ENCODE data around the gene SLCO4A1. TPM values are rescaled to one million over a fixed set of nuclear protein-coding genes. Genes with fewer than 3 reads are reported as not detected.

The SLCO4A1 gene
- total and polyA plus RNA-seq, 12 donors: 1.5 to 52.7 (median 6.8) TPM

DNA sequence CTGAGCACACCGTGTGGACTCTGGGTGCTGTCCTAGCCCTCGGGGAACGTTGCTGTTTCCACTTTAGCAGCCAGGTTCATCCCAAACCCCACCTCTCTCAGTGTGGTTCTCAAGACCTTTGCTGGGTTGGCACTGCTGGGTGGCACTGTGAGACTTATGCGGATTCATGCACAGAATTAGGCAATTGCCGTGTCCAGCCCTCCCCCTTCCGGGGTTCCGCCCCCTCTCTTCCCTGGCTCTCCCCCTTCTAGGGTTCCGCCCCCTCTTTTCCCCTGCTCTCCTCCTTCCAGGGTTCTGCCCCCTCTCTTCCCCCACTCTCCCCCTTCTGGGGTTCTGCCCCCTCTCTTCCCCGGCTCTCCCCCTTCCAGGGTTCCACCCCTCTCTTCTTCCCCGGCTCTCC lies 39.8 kb upstream of the SLCO4A1 start:
- Histone ChIP-seq H3K4me1 (peaks cover 7 to 63% (median 28%) of the 10 kb centered on the region in 9 donors), H3K27ac (peak overlapping the region in 2 of 10 donors; percentile 7 to 86), H3K4me3 (peak overlapping the region in 1 of 10 donors; percentile 41), H3K36me3 (no peaks in the 10 kb centered on the region), H3K27me3 (peaks cover 0 to 24% (median 4%) of the 10 kb centered on the region in 7 donors), H3K9me3 (no peaks in the 10 kb centered on the region)
- DNase-seq (no peak), ATAC-seq (peak in 3 of 8 donors; percentile 4 to 39 (median 28))
- WGBS, 2 donors: 69 to 71% methylated on average over 10 of the region's 10 CpGs
- intact Hi-C loops (cut with DNase I): loop anchor here in 4 of 10 donors (10.0 kb wide), 3 partner anchors 88 to 198 kb away; partner anchors contain the start of gene CABLES2 (in 1 of the 4)
- TF ChIP-seq, protein P1, sequence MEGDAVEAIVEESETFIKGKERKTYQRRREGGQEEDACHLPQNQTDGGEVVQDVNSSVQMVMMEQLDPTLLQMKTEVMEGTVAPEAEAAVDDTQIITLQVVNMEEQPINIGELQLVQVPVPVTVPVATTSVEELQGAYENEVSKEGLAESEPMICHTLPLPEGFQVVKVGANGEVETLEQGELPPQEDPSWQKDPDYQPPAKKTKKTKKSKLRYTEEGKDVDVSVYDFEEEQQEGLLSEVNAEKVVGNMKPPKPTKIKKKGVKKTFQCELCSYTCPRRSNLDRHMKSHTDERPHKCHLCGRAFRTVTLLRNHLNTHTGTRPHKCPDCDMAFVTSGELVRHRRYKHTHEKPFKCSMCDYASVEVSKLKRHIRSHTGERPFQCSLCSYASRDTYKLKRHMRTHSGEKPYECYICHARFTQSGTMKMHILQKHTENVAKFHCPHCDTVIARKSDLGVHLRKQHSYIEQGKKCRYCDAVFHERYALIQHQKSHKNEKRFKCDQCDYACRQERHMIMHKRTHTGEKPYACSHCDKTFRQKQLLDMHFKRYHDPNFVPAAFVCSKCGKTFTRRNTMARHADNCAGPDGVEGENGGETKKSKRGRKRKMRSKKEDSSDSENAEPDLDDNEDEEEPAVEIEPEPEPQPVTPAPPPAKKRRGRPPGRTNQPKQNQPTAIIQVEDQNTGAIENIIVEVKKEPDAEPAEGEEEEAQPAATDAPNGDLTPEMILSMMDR (IDR thresholded peaks at IDR 0.05): no peak

DNA sequence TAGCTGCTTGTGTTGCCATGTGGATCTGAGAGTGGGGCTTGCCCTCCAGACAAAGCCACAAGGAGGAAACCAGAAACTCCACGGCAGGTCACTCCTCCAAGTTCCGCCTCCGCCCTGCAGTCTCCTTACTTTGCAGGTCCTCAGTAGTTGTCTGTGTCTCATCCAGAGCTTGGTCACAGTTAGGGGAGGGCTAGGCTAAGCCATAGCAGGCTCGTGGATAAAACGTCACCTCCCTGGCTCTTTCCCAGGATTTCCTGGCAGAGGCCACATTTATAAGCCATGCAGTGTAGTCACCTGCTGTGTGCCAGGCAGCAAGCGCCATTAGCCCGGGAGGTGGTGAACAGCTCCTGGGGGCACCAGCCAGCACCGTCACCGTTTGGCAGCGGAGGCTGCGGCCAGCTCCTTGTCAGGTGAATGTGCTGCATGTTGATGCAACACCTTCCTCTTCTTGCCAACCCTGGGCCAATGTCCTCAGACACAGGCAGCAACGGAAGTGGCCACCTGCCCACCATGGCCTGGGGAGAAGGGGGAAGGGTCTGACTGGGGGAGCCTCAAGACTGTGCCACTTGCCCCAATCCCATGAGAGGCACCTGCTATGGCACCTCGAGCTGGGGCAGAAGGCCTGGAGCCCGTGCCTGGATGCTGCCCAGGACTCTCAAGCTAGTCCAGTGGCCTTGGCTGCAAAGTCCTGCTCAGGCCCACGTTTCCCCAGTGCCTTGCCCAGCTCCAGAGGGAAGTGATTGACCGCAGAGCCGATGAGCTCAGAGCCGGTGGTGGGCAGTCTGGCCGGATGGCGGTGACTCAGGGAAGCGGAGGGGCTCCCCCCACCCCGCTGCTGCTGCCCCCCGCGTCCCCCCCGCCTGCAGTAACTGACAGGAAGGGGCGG lies 39.0 kb upstream of the SLCO4A1 start:
- peak overlapping the region in 9 of 10 donors; percentile 9 to 86 (median 32) for H3K27ac ChIP-seq
- H3K4me3 ChIP-seq: peak overlapping the region in 3 of 10 donors; percentile 2 to 41 (median 15)
- ATAC-seq (peak; percentile 67 to 93 (median 76)), DNase-seq (peak; percentile 54 to 61)
- H3K9me3 ChIP-seq: no peaks in the 10 kb centered on the region
- peaks cover 7 to 63% (median 28%) of the 10 kb centered on the region in 9 donors for H3K4me1 ChIP-seq
- no peaks in the 10 kb centered on the region for H3K36me3 ChIP-seq
- 37 to 40% methylated on average over 23 to 26 of the region's 26 CpGs for WGBS, 2 donors
- intact Hi-C loops (cut with DNase I): loop anchor here in 4 of 10 donors (10.0 kb wide), 3 partner anchors 88 to 198 kb away; partner anchors contain the start of gene CABLES2 (in 1 of the 4)
- H3K27me3 ChIP-seq: peaks cover 0 to 20% (median 3%) of the 10 kb centered on the region in 7 donors
- TF ChIP-seq, protein P1 (IDR thresholded peaks at IDR 0.05): no peak

- 77% methylated on average over 36 to 37 of the region's 37 CpGs for WGBS, 2 donors
- Histone ChIP-seq H3K27ac (peak overlapping the region in 5 of 10 donors; percentile 9 to 86 (median 60)), H3K36me3 (no peaks in the 10 kb centered on the region), H3K9me3 (no peaks in the 10 kb centered on the region), H3K4me1 (peaks cover 7 to 63% (median 28%) of the 10 kb centered on the region in 9 donors), H3K27me3 (peaks cover 0 to 18% (median 3%) of the 10 kb centered on the region in 7 donors), H3K4me3 (peak overlapping the region in 3 of 10 donors; percentile 2 to 41 (median 15))
- DNase-seq (no peak), ATAC-seq (peak in 2 of 8 donors; percentile 5 to 15)
- intact Hi-C loops (cut with DNase I): loop anchor here in 4 of 10 donors (10.0 kb wide), 3 partner anchors 89 to 199 kb away; partner anchors contain the start of gene CABLES2 (in 1 of the 4)
- TF ChIP-seq, protein P1 (IDR thresholded peaks at IDR 0.05): no peak
Observed at GRCh38 chr20:62603907-62604785, 38.2 kb upstream of the SLCO4A1 start.
